Glutamatergic neuron (in vitro differentiated cells): ENCODE measurements around the gene PLEKHG1. TPM values are rescaled to one million over a fixed set of nuclear protein-coding genes. Genes with fewer than 3 reads are reported as not detected.

Experiments used
- DNase-seq: peaks from one replicate; pipeline ENCODE4 v3.0.0; 2022
- H3K27ac Mint-ChIP-seq: one replicate; pipeline ENCODE4 v1.8.0; 2020; ENCODE audit warnings: mild to moderate bottlenecking, mixed read lengths, inconsistent platforms; ENCODE audit not compliant: unreplicated experiment
- H3K27me3 Mint-ChIP-seq: one replicate; pipeline ENCODE4 v1.8.0; 2020; ENCODE audit warnings: mild to moderate bottlenecking, moderate library complexity, mixed read lengths, inconsistent platforms; ENCODE audit not compliant: unreplicated experiment
- H3K36me3 Mint-ChIP-seq: one replicate; pipeline ENCODE4 v1.8.0; 2020; ENCODE audit warnings: mild to moderate bottlenecking, mixed read lengths, inconsistent platforms; ENCODE audit not compliant: unreplicated experiment
- H3K4me1 Mint-ChIP-seq: one replicate; pipeline ENCODE4 v1.8.0; 2020; ENCODE audit warnings: mild to moderate bottlenecking, low read depth, mixed read lengths, inconsistent platforms; ENCODE audit not compliant: unreplicated experiment
- H3K4me3 Mint-ChIP-seq: one replicate; pipeline ENCODE4 v1.8.0; 2020; ENCODE audit warnings: mild to moderate bottlenecking, mixed read lengths, inconsistent platforms; ENCODE audit not compliant: unreplicated experiment
- H3K9me3 Mint-ChIP-seq: one replicate; pipeline ENCODE4 v1.8.0; 2020; ENCODE audit warnings: mild to moderate bottlenecking, moderate library complexity, mixed read lengths, inconsistent platforms; ENCODE audit not compliant: unreplicated experiment
- CTCF ChIP-seq: fragments of 200-600 bp; sonication (generic); IDR thresholded peaks from one replicate; pipeline ENCODE4 v1.5.0; 2021; ENCODE audit not compliant: partially characterized antibody, unreplicated experiment
- total RNA-seq: library from RNA; stranded (reverse); fragmentation: NEBNext Ultra II Directional; extraction: Animal tissue kit (Norgen Biotek cat#: 25700); gene quantifications from one replicate; pipeline ENCODE4 v1.2.1, GENCODE V29; 2021; ENCODE audit not compliant: unreplicated experiment

The PLEKHG1 gene
- total RNA-seq, 1 donor from 2014 or later: 7.3 TPM

DNA sequence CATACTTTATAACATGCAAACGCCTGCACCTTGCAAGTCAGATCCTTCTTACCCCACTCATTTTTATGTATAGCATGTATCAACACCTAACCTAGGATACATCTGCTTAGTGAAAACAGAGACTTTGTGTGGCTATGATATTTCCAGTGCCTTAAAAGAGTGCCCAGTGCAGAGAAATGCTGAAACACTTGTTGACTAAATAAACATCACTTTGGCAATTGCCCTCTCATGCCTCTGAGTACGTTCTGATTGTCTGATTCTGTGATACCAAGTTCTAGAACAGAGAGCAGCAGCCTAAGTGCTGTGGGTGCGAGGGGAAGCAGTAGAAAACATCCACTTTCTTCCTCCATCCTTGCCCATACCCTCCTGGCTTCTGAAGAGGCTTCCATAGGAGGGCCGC lies 13.6 kb downstream of the PLEKHG1 start:
- no peaks in the 10 kb centered on the region for H3K27me3 Mint-ChIP-seq
- H3K9me3 Mint-ChIP-seq: no peaks in the 10 kb centered on the region
- peaks cover 5% of the 10 kb centered on the region for H3K36me3 Mint-ChIP-seq
- no peak overlapping the region for H3K27ac Mint-ChIP-seq
- H3K4me1 Mint-ChIP-seq: no peaks in the 10 kb centered on the region
- no peak for TF ChIP-seq CTCF
- no peak overlapping the region for H3K4me3 Mint-ChIP-seq
- no peak for DNase-seq

DNA sequence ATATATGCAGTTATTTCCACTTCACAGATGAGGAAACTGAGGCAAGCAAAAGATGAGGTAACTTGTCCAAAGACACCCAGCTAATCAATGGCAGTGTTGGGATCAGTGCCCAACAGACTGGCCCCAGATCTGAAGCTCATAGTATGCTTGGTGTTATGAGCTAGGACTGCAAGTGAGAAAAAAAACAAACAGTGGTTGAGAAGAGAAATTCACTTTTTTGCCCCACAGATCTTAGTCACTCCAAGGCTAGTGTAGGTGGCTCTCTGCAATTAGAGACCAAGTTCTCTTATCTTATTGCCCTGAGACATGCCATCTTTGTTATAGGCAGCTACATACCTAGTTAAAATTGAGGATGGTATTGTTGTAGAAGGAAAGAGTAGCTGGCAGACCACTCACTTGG lies 16.3 kb downstream of the PLEKHG1 start:
- TF ChIP-seq CTCF: no peak
- no peaks in the 10 kb centered on the region for H3K27me3 Mint-ChIP-seq
- H3K9me3 Mint-ChIP-seq: no peaks in the 10 kb centered on the region
- no peak overlapping the region for H3K4me3 Mint-ChIP-seq
- H3K36me3 Mint-ChIP-seq: peaks cover 5% of the 10 kb centered on the region
- H3K4me1 Mint-ChIP-seq: no peaks in the 10 kb centered on the region
- no peak overlapping the region for H3K27ac Mint-ChIP-seq
- no peak for DNase-seq

DNA sequence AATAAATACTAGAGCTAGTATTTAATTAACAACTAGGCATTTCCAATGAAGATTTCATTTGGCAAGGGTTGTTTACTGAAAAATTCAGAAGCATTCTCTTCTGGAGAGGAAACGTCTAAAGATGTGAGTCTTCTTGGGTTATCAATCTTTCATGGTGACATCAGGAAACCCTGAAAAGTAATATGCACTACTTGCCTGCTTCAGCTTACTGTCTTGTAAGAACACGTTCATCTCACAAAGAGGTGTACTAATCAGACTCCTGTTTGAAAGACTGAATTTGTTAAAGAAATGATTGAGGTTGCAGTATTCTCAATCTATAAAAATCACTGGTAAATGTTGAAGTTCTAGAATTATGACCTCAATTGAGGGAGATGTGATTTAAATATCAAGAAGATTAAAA lies 16.9 kb downstream of the PLEKHG1 start:
- Mint-ChIP-seq H3K27ac (no peak overlapping the region), H3K4me3 (no peak overlapping the region), H3K9me3 (no peaks in the 10 kb centered on the region), H3K27me3 (no peaks in the 10 kb centered on the region), H3K4me1 (no peaks in the 10 kb centered on the region), H3K36me3 (peaks cover 5% of the 10 kb centered on the region)
- no peak for DNase-seq
- no peak for TF ChIP-seq CTCF

- H3K27me3 Mint-ChIP-seq: no peaks in the 10 kb centered on the region
- TF ChIP-seq CTCF: no peak
- H3K4me3 Mint-ChIP-seq: no peak overlapping the region
- H3K27ac Mint-ChIP-seq: no peak overlapping the region
- H3K4me1 Mint-ChIP-seq: no peaks in the 10 kb centered on the region
- no peaks in the 10 kb centered on the region for H3K9me3 Mint-ChIP-seq
- H3K36me3 Mint-ChIP-seq: peaks cover 5% of the 10 kb centered on the region
- DNase-seq: no peak
These were observed 17.4 kb downstream of the PLEKHG1 start for GRCh38 chr6:150617062-150617461.

DNA sequence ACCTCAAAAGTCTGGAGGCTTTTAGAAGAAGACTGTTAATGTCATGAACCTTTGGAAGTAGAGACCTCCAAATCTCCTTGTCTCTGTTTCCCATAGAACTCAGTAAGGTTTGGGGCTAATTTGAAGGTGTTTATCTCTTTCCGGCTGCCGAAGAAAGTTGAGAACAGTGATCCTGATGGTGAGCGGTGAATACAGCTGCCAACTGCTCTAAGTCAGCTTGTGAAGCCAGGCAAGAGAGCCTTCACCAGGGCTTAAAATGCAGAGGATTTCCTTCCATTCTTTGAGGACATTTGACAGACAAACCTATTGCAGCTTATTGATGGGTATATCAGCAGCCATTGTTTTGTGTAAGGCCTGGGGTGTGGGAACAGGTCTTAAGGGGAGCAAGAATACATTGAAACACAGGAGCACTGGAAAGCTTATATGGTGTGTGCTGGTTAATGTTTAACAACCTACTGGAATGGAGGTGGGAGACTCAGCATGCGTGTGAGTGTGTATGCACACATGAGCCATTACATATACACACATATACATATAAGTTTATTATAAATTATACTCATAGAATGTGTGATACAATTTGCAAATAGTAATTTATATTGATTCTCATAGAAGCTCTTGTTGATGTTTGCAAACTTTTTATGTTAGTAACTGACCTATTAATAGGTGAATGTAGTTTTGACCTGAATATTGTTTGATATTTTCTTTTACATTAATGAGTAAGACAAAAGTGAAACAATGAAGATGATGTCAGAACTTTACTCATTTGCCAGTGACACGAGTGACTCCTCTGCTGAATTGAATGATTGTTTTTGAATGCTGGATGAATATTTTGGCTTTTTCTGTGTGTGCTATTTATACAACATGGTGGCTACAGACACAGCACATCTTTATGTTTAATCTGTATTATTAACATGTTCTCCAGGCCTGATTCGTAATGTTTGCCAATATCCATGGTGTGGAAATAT lies 18.1 kb downstream of the PLEKHG1 start:
- H3K36me3 Mint-ChIP-seq: peaks cover 5% of the 10 kb centered on the region
- H3K9me3 Mint-ChIP-seq: no peaks in the 10 kb centered on the region
- H3K4me3 Mint-ChIP-seq: no peak overlapping the region
- DNase-seq: no peak
- H3K27me3 Mint-ChIP-seq: no peaks in the 10 kb centered on the region
- no peaks in the 10 kb centered on the region for H3K4me1 Mint-ChIP-seq
- H3K27ac Mint-ChIP-seq: no peak overlapping the region
- no peak for TF ChIP-seq CTCF
